ENCODE data around the gene BAK1.
"Not testable (repeated sequence)": the region's sequence is repeated elsewhere in the genome, so short reads cannot be mapped to it uniquely, and the experiment has no call there.

Gene BAK1

GRCh38 chr6:33568826-33569570 is 11.1 kb downstream of the BAK1 start:
- H3K4me3 ChIP-seq (ENCODE audit: low read depth, low read length) = no peak overlapping the region
- TF ChIP-seq CTCF (IDR thresholded peaks at IDR 0.05; ENCODE audit: low read depth, low read length) = no peak

GRCh38 chr6:33567836-33568235 is 12.2 kb downstream of the BAK1 start:
- no peak for TF ChIP-seq CTCF (IDR thresholded peaks at IDR 0.05; ENCODE audit: low read depth, low read length)

GRCh38 chr6:33566182-33567084 is 13.6 kb downstream of the BAK1 start:
- H3K4me3 ChIP-seq (ENCODE audit: low read depth, low read length) = no peak overlapping the region
- no peak for TF ChIP-seq CTCF (IDR thresholded peaks at IDR 0.05; ENCODE audit: low read depth, low read length)

More at GRCh38 chr6:33567836-33568235, 12.2 kb downstream of the BAK1 start:
- H3K4me3 ChIP-seq (ENCODE audit: low read depth, low read length) = no peak overlapping the region

GRCh38 chr6:33558801-33559200 is 21.3 kb downstream of the BAK1 start:
- no peak for TF ChIP-seq CTCF (IDR thresholded peaks at IDR 0.05; ENCODE audit: low read depth, low read length)

GRCh38 chr6:33557376-33557775 is 22.7 kb downstream of the BAK1 start:
- no peak overlapping the region for H3K4me3 ChIP-seq (ENCODE audit: low read depth, low read length)
- no peak for TF ChIP-seq CTCF (IDR thresholded peaks at IDR 0.05; ENCODE audit: low read depth, low read length)

More at GRCh38 chr6:33558801-33559200, 21.3 kb downstream of the BAK1 start:
- H3K4me3 ChIP-seq (ENCODE audit: low read depth, low read length) = no peak overlapping the region

GRCh38 chr6:33552883-33553282 is 27.2 kb downstream of the BAK1 start:
- not testable (repeated sequence) for H3K4me3 ChIP-seq (ENCODE audit: low read depth, low read length)

- H3K4me3 ChIP-seq (ENCODE audit: low read depth, low read length) = no peak overlapping the region
- TF ChIP-seq CTCF (IDR thresholded peaks at IDR 0.05; ENCODE audit: low read depth, low read length) = no peak
Observed at GRCh38 chr6:33552252-33552651, 27.8 kb downstream of the BAK1 start.
